Measurements from ENCODE around the gene SNX4.

DNA sequence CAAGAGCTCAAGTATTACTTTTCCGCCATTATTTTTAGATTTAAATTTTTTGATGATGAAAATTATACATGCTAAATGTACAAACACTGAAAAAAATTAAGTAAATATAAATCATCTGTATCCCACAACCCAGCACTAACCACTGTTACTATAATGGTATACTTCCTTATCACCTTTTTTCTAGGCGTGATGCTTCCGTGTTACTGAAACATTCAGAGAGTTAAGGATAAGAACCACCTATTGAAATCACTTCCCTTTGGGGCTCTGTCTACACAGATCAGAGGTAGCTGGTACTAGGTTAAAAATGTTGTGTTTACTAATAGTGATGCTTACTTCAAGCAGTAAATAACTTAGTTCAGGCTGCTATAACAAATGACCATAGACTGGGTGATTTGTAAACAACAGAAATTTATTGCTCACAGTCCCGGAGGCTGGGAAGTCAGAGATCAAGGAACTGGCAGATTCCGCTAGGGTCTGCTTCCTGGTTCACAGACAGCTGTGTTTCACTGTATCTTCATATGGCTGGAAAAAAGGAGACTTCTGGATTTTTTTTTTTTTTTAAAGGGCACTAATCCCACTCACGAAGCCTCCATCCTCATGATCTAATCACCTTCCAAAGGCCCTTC is 6.4 kb downstream of the SNX4 start:
- TF ChIP-seq, protein P1, sequence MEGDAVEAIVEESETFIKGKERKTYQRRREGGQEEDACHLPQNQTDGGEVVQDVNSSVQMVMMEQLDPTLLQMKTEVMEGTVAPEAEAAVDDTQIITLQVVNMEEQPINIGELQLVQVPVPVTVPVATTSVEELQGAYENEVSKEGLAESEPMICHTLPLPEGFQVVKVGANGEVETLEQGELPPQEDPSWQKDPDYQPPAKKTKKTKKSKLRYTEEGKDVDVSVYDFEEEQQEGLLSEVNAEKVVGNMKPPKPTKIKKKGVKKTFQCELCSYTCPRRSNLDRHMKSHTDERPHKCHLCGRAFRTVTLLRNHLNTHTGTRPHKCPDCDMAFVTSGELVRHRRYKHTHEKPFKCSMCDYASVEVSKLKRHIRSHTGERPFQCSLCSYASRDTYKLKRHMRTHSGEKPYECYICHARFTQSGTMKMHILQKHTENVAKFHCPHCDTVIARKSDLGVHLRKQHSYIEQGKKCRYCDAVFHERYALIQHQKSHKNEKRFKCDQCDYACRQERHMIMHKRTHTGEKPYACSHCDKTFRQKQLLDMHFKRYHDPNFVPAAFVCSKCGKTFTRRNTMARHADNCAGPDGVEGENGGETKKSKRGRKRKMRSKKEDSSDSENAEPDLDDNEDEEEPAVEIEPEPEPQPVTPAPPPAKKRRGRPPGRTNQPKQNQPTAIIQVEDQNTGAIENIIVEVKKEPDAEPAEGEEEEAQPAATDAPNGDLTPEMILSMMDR (conservative IDR thresholded peaks at IDR 0.05 in 1 of 2, IDR thresholded peaks at IDR 0.05 in 1 of 2; ENCODE audit: extremely low read depth in 1 of 2, insufficient read depth in 1 of 2, low read depth in 1 of 2, low read length in 2 of 2) = no peak
- TF ChIP-seq EZH2 (IDR thresholded peaks at IDR 0.05; ENCODE audit: borderline replicate concordance, low read length) = no peak

Data from mammary epithelial cell (primary cell).